Measurements from ENCODE around the gene LRRK1.

- TF ChIP-seq CTCF (conservative IDR thresholded peaks at IDR 0.05; ENCODE audit: low read depth, low read length) (no peak), EZH2 (IDR thresholded peaks at IDR 0.05; ENCODE audit: low read length, unreplicated experiment) (no peak)
These were observed 141.7 kb downstream of the LRRK1 start for GRCh38 chr15:101060576-101061551.
